ENCODE measurements around the gene CHST8.

DNA sequence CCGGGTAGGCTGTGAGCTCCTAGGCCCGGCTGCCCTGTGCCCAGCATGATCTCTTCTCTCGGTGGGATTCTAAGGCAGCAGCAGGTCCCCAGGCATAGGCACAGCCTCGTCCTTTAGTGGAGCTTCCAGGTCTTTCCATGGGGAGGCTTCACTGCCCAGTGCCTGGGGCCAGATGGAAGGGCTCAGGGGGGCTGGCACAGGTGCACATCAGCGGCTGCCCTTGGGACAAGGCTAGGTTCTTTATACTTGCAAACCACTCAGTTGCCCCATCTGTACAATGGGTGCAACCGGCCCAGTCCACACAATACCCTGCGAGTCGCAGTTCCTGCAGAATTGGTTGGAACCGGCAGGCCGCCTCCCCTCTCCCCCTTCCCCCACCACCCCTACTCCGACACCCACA lies 189.1 kb downstream of the CHST8 start:
- TF ChIP-seq, protein P1, sequence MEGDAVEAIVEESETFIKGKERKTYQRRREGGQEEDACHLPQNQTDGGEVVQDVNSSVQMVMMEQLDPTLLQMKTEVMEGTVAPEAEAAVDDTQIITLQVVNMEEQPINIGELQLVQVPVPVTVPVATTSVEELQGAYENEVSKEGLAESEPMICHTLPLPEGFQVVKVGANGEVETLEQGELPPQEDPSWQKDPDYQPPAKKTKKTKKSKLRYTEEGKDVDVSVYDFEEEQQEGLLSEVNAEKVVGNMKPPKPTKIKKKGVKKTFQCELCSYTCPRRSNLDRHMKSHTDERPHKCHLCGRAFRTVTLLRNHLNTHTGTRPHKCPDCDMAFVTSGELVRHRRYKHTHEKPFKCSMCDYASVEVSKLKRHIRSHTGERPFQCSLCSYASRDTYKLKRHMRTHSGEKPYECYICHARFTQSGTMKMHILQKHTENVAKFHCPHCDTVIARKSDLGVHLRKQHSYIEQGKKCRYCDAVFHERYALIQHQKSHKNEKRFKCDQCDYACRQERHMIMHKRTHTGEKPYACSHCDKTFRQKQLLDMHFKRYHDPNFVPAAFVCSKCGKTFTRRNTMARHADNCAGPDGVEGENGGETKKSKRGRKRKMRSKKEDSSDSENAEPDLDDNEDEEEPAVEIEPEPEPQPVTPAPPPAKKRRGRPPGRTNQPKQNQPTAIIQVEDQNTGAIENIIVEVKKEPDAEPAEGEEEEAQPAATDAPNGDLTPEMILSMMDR (IDR thresholded peaks at IDR 0.05), result no peak
- TF ChIP-seq POLR2AphosphoS5 (IDR thresholded peaks at IDR 0.05), result no peak
- no peak for TF ChIP-seq POLR2A (IDR thresholded peaks at IDR 0.05)
- no peak for TF ChIP-seq EP300 (IDR thresholded peaks at IDR 0.05)
